GM12891 (cell line): ENCODE results near the gene APC2.
"Not testable (repeated sequence)": the region's sequence is repeated elsewhere in the genome, so short reads cannot be mapped to it uniquely, and the experiment has no call there.

ENCODE experiments used
- DNase-seq: peaks from one replicate; pipeline ENCODE4 v3.0.0; 2011; ENCODE audit warnings: low spot score; ENCODE audit not compliant: insufficient read length
- FAIRE-seq: peaks from 2 replicates; lab custom pipeline; 2011; peaks lifted over from hg19 to GRCh38; lab: Jason Lieb, UNC
- PAX5 ChIP-seq: IDR thresholded peaks from 2 replicates; pipeline ENCODE4 v1.6.1; 2011; ENCODE audit warnings: low read length, moderate library complexity, mild to moderate bottlenecking; ENCODE audit not compliant: insufficient read depth, severe bottlenecking
- POLR2A ChIP-seq: IDR thresholded peaks from 2 replicates; pipeline ENCODE4 v1.6.1; 2011; ENCODE audit warnings: low read depth, low read length, control low read depth
- POLR2AphosphoS5 ChIP-seq: IDR thresholded peaks from 2 replicates; pipeline ENCODE4 v1.6.1; 2011; ENCODE audit warnings: low read depth, low read length, control low read depth
- POU2F2 ChIP-seq: IDR thresholded peaks from 2 replicates; pipeline ENCODE4 v1.6.1; 2011; ENCODE audit warnings: low read depth, mild to moderate bottlenecking, control low read depth, low read length, moderate library complexity
- SPI1 ChIP-seq: IDR thresholded peaks from 2 replicates; pipeline ENCODE4 v1.6.1; 2011; ENCODE audit warnings: low read depth, low read length, control low read depth
- TAF1 ChIP-seq: IDR thresholded peaks from 2 replicates; pipeline ENCODE4 v1.6.1; 2011; ENCODE audit warnings: low read depth, low read length, control low read depth

The APC2 gene

DNA sequence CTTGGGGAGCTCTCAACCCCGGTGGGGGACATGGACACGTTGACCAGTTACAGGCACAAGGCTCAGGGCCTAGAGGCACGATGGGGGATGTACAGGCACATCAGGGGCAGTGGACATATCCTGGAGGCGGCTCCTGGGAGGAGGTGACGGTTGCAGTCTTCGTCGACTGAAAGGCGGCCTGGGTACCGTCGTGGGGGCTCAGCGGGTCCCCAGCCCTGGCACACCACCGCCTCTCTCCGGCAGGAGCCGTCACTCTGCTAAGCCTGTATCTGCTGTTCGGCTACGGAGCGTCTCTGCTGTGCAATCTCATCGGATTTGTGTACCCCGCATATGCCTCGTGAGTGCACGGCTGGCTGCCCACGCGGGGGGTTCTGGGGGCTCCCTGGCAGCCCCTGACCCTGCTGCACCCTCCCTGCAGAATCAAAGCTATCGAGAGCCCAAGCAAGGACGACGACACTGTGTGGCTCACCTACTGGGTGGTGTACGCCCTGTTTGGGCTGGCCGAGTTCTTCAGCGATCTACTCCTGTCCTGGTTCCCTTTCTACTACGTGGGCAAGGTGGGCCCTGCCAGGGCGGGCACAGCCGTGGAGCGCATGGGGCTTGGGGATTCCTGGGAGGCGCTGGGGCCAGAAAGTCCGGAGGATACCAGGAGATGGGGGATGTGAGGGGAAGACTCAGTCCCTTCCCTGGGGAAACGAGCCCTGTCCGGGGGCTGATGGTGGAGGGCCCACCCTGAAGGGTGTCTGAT lies 45.3 kb downstream of the APC2 start:
- no peak for TF ChIP-seq SPI1
- no peak for TF ChIP-seq POU2F2
- no peak for TF ChIP-seq TAF1
- TF ChIP-seq POLR2A: no peak
- TF ChIP-seq PAX5: no peak
- no peak for TF ChIP-seq POLR2AphosphoS5
- FAIRE-seq (no peak), DNase-seq (no peak)

DNA sequence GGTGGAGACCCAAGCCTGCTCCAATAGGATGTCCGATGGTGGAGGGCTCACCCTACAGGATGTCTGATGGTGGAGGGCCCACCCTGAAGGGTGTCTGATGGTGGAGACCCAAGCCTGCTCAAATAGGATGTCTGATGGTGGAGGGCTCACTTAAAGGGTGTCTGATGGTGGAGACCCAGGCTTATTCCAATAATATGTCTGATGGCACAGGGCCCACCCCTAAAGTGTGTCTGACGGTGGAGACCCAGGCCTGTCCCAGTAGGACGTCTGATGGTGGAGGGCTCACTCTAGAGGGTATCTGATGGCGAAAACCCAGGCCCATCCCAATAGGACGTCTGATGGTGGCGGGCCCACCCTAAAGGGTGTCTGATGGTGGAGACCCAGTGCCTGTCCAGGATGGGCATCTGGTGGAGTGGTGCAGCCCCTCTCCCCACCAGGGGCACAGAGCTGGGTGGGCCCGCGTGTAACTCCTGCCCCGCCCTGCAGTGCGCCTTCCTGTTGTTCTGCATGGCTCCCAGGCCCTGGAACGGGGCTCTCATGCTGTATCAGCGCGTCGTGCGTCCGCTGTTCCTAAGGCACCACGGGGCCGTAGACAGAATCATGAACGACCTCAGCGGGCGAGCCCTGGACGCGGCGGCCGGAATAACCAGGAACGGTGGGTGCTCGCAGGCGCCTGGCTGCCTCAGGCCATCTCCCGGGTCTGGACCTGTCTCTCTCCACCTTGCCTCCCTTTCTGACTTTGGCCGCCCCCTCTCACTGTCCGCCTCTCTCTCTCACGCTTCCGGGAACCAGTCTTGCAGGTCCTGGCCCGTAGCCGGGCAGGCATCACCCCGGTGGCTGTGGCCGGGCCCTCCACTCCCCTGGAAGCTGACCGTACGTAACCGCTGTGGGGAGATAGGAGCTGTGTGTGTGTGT lies 46.1 kb downstream of the APC2 start:
- DNase-seq: no peak
- FAIRE-seq: no peak
- TF ChIP-seq TAF1 (no peak), POU2F2 (no peak), POLR2AphosphoS5 (no peak), PAX5 (no peak), SPI1 (no peak), POLR2A (no peak)

- FAIRE-seq: no peak
- no peak for DNase-seq
- TF ChIP-seq SPI1: no peak
- no peak for TF ChIP-seq POLR2A
- no peak for TF ChIP-seq TAF1
- TF ChIP-seq POU2F2: no peak
- no peak for TF ChIP-seq PAX5
- TF ChIP-seq POLR2AphosphoS5: no peak
Measured at GRCh38 chr19:1496714-1497577, 47.0 kb downstream of the APC2 start.

DNA sequence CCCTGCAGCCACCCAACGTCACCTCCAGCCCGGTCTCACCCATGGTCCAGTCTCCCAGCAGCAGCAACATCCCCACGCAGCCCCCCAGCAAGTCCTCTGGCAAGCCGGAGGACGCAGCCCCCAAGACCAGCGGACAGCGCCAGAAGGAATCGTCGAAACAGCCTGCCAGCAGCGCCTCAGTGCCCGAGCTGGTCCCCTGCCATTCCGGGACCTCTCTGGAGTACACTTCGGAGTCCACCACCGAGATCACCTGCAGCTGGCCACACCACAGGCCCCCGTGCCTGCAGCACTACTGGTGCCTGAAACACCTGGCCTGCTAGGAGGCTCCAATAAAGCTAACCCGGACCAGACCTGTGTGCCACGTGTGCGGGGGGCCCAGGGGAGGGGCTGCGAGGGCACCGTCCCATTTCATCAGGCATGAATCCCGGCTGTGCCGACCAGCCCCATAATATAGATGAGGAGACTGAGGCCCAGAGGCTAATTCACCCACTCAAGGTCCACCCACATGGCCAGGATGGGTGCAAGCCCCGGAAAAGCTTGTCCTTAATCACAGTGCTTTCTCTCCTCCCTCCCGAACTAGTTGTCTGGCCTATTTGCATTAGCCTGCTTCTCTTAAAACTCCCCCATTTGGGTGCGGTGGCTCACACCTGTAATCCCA lies 47.8 kb downstream of the APC2 start:
- no peak for DNase-seq
- TF ChIP-seq POLR2AphosphoS5 (no peak), POLR2A (no peak), POU2F2 (no peak), SPI1 (no peak), PAX5 (no peak), TAF1 (no peak)
- FAIRE-seq: no peak

GRCh38 chr19:1499231-1499630 lies 49.3 kb downstream of the APC2 start:
- DNase-seq, FAIRE-seq: not testable (repeated sequence)

DNA sequence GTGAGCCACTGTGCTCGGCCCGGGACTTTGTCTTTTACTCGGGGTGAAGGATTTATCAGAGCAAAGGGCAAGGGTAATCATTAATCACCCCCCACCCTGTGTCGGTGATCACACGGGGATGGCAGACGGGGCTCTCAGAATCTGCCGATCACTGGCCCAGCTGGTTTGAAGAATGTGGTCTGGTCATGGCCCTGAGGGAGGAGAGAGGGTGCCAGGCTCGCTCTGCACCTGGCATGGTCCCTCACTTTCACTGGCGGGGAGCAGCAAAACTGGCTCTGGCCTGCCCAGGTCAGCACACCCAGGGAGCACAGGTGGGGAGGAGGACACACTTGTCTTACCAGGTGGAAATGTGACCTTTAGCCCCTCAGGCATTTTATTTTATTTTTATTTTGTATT lies 51.3 kb downstream of the APC2 start:
- no peak for FAIRE-seq
- DNase-seq: no peak
- TF ChIP-seq TAF1 (no peak), POU2F2 (no peak), POLR2AphosphoS5 (no peak), PAX5 (no peak), POLR2A (no peak), SPI1 (no peak)

GRCh38 chr19:1502433-1503088 lies 52.6 kb downstream of the APC2 start:
- FAIRE-seq (no peak), DNase-seq (no peak)
- no peak for TF ChIP-seq PAX5
- TF ChIP-seq TAF1: no peak

GRCh38 chr19:1503089-1503924 lies 53.4 kb downstream of the APC2 start:
- TF ChIP-seq POU2F2: no peak
- TF ChIP-seq TAF1: no peak
- TF ChIP-seq PAX5: no peak
- TF ChIP-seq POLR2AphosphoS5: no peak
- TF ChIP-seq SPI1: 0 out of 2 replicates have a peak, but pooled peaks have one; percentile 27
- DNase-seq: peak; percentile 74
- FAIRE-seq: peak; percentile 52
